CD4-positive, alpha-beta T cell treated with Interleukin-4 for 1 hour (primary cell): ENCODE results near the gene PIWIL1.

Experiments used
- DNase-seq, 2 donors: peaks; one replicate each; pipeline ENCODE4 v3.0.0-alpha.2; 2020 to 2022

Gene PIWIL1

DNA sequence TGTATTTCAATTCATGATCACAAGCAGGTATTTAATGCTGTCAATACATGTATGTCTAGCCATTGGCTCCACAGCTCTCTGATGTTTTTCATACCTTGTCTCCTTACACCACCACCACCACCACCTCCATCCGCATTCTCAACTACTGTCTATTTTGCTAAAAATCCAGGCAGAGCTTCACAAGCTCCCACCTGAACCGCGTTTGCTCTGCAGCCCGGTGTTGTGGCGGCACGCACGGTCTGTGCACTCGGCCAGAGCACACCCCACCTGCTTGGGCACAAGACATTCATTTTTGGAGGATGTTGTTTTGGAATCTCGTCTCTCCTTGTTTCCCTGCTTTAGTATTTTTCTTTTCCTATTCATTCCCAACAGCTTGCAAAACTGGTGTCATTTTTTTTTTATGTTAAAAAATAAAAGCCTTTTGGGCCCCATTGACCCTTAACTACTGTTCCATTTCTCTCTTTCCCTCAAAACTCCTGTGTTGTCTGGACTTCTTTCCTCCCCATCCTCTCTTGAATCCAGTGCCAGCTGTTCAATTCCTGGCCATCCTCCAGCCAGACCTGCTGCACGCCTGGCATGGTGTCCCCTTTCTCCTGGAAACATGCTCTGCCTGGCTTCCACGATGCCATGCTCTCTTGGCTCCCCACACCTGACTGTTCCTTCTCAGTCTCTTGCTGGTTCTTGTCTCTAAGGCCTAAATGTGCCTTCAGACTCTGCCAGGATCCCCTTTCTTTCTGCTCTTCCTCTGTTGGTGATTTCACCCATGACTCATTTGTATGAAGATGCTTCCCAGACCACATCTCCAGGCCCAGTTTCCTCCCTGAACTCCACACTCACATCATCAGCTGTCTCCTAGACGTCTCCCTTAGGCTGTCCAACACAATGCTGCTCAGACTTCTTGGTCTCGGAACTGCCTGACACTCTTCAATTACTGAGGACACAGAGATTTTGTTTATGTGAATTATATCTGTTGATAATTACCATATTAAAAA lies 37.9 kb downstream of the PIWIL1 start:
- no peak for DNase-seq

DNA sequence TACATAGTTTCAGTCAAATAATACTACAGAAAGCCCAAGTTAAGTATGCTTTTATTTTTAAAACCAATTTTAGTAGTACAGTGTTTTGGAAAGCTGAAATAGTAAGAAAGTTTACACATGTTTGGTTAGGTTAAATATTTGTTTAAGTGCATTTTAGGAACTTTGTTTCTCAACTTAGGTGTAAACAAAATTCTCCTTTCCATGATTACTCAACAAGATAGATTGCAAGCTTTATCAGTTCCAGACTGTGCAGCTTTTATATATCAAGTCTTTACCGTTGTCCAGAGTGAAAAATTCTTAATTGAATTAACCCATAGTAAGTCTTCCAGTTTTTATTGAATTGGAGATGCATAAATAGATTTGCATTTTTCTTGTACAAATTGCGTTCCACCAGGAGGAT lies 45.1 kb downstream of the PIWIL1 start:
- DNase-seq = no peak

DNA sequence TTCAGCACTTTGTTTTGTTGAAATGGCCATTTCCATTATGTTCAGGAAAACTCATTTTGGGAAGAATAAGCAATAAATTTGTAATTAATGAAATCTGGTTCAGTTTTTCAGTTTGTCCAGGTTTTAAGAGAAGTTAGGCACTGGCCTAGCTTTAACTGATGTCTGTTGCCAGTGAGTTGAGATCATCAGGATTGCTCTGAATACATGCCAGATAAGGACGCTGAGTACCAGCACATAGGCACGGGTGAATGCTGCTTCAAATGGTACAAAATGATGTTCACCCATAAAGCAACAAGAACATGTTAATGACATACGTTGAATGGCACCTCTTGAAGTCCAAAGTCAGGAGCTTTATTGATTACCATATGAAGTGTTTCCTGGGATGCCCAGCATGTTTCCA lies 46.5 kb downstream of the PIWIL1 start:
- DNase-seq = no peak

DNA sequence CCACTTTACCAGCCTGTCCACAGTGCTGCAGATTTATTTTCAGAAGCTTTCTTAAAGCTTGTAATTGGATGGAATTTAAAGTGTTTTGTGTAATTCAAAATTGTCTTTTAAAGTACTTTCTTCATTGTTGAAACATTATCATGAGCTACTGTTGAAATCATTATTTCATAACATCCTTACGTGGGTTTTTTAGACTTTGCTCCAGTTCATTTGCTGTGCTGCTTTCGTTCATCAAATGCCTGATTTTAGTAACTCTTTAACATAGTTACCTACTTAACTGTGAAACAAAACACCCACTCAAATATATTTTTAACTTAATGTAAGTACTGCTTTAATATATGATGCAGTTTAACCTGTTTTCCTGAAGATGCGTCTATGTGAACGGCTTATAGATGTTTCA lies 47.5 kb downstream of the PIWIL1 start:
- DNase-seq = no peak

DNA sequence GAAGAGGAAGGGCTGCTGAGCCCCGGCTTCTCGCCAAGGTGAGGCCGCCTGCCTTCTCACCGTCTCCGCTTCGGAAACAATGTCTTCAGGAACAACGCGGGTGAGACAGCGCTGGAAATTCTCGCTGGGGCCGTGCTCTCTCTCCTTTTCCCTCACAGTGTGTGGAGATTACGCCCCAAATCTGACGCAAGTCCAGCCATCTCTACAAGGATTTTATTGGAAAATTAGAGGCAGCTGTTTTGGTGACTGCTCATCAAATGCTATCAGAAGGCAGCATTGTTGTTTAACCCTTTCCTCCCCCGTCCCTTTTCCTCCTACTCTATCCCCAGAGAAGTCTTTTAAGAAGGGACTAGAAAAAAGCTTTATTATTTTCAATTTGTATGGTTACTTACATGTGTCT lies 53.5 kb downstream of the PIWIL1 start:
- no peak for DNase-seq

DNA sequence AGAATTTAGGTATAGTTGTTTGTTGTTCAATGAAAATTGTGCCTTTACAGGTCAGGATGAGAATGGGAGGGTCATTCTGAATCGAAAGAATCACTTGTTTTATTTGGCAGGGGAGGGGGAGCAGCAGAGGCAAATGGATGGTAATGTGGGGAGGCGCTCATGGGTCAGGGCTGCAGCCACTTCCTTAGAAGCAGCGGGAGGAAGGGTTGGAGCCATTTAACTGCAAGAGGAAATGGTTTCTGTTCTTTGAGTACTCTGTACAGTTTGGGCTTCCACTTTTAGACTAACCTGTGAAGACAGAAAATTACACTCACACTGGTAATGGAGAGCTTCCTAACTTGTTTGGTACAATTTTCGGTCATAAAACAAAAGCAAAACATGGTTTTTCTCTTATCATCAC lies 57.2 kb downstream of the PIWIL1 start:
- no peak for DNase-seq

DNA sequence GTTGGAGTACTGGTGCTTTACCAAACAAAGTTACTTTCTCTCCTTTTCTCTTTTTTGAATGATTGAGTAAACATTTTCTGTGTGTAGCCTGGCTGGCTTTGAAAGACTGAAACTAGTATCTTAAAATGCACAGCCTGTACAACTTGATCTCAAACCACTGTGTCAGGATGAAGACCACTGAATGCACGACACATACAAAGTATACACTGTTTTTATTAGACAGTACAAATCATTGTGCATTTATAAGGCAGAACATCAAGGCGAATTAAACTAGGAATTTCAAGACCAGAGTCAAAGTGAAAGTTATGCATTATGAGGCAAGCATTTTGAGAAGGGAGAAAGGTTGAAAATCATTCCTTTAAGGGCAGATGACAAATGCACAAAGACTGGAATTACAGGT lies 59.0 kb downstream of the PIWIL1 start:
- no peak for DNase-seq

DNA sequence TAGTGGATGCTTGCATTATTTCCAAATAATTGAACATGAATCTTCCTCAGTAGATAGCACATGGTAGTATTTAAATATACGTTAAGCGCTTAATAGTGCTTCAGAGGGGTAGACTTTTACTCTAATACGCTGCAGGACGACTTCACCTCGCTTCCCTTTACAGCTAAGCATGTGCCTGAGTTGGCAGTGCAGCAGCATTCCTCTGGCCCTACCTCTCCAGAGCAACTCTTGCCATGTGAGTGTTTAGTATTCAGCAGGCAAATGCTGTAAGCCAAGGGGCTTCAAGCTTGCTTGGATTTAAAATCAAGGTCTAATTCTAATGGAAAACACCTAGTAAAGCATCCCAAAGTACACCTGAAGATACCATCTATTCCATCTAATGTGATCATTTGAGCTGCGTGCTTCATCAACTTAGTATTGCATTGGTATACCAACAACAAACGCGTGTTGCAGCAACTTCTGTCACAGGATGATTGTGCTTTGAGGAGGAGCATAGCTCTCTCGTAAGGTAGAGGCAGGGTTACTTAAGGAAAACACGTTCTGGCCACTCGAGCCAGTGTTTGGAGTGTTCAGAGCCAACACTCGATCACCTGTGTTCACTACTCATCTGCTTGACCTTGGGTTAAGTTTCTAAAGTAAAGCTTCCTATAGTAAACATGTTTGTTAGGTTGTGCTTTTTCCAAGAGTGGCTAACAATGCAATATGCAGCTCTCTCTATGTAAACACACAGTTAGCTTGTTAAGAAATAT lies 60.6 kb downstream of the PIWIL1 start:
- no peak for DNase-seq

DNA sequence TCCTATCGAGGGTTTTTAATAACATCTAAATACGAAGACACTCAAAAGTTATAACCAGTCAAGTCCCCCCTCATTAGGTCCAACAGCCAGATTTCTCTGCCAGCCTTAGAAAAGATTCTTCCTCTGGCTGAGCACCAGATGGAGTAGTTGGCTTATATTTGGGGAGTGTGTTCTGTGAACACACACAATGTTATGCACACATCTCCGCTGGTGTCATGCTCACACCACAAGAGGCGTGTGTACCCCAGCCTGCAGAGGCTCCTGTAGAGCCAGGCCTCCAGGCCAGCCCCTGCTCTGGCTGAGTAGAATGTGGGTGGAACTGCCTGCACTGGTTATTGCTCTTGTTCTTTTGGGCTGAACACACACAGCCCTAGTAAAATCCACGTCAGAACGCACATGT lies 64.0 kb downstream of the PIWIL1 start:
- no peak for DNase-seq

DNA sequence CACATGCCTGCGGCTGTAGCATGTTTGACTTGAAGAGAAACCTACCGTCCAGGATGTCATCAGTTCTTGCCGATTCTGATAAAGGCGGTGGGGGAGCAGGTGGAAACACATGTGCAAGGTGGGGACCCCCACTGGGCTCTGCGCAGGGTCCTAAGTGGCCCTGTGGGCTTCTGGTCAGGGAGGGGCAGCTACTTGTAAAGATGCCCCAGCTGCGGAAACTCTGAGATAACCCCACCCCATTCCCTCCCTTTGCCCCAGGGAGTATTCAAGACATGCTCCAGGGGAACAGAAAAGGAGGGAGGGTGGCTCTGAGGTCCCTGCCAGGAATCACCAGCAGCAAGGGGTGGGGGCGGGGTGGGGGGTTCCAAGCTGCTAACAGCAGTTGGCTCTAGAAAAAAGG lies 67.6 kb downstream of the PIWIL1 start:
- no peak for DNase-seq

DNA sequence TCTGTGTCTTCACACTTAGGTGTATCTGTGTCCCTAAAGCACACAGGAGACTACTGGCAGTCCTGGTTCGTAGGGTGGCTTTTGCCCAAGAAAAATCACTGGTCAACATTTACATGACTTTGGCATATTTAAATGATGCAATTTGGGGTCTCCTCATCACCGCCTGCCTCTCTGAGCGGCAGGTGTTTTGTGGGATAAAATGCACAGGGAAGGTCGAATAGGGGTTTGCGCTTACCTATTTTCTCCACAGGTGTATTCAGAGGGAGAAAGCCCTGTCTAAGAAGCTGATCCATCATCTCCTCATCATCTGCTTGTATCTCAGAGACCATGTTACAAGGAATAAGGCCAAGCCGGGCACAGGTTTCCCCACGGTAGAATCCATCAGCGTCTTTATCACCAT lies 74.7 kb downstream of the PIWIL1 start:
- no peak for DNase-seq

DNA sequence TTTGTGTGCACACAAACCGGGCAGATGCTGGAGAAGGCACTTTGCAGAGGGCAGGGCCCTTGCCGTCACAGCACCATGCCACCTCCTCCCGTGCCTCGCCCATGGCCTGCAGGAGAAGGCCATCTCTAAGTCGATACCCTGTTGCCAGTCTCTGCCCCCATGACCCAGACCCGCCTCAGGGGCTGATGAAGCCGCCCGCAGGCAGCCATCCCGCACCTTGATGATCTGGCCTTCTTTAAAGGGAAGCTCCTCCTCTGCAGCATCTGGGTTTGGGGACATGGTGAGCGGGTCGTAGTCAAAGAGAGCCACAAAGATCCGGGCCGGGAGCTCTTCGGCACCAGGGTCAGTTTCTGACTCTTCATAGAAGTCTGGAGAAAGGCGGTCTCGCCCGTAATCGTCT lies 76.2 kb downstream of the PIWIL1 start:
- no peak for DNase-seq

DNA sequence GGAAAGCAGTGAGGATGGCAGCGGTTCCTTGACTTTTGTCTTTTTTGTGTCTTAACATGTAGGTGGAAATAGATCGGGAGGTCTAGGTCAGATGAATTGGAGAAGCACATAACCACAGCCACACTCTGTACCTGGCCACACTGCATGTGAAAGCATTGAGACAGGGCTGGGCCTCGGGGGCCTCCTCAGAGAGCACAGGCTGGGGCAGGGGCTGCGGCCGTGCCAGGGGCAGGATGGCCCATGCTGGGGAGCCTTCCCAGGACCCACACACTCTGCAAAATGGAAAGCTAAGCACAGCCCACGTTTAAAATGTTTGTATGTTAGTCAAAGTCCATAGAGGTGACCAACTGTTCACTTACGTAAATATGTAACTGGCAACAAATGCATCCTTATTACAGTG lies 76.7 kb downstream of the PIWIL1 start:
- no peak for DNase-seq

DNA sequence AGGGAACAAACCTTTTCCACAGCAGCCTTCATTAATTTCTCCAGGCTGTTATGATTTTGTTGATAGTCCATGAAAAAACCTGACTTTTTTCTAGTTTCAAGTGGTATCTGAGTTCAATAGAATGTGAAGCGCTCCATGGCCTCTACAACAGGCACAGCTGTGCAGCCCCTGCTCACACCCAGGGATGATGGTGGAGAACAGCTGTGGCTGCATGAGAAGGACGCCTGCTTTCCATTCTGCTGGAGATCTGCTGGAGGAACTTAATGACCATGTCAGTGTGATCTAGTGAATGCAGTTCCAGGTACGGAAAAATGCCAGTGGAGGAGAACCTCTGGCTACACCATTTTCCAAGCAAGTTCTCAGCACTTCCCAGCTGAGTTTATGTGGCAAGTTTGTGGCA lies 80.6 kb downstream of the PIWIL1 start:
- DNase-seq = no peak

DNA sequence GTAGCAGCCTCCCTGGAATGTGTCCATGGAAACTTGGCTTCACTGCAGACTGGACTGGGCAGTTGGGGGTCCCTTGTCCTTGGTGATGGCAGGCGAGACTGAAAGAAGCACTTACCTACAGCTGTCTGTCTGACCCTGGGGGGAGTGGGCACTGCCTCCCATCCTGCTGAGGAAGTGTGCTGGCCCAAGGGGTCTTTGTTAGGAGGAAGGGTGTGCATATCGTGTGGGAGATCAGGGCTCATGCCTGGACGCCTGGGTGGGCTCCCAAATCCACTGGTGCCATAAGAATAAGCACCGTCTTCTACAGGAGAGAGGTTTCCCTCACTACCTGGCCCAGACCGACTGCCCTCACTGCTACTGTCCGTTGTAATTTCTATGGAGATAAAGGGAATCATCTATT lies 81.4 kb downstream of the PIWIL1 start:
- DNase-seq = no peak

DNA sequence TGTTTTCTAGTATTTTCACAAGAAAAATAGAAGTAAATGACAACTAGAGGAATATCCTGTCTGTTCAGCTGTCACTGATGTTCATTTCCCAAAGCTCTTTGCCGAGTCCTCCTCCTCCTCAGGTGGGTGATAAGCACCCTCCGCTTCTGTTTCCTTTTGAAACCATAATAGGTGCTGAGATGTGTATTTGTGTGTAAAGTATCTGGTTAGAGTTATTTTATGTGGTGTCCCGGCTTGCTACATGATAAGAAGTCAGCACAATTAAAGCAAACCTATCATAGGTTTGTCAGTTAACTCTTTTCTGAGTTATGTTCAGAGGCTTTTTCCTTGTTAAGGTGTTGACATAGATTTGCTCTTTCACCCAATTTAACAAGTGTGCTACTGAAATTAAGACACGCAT lies 82.4 kb downstream of the PIWIL1 start:
- no peak for DNase-seq

DNA sequence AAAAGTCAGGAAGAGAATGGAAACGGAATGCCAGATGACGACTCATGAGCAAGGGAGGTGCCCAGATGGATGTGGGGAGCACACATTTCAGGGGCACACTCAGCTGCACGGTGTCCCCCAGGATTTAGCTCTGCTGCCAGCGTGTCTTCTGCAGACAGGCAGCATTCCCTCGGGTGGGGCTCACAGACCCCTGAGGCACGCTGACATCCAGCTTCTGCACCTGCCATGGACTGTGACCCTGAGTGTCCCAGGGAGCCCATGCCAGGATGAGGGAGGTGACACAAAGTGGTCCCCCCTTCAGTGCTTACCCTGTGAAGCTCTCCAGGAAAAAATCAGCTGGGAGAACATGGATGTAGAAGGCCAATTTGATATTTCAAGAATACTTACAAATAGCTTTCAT lies 84.2 kb downstream of the PIWIL1 start:
- no peak for DNase-seq
